T-cell (primary cell): ENCODE measurements around the gene MTREX. TPM values are rescaled to one million over a fixed set of nuclear protein-coding genes. Genes with fewer than 3 reads are reported as not detected.

Experiments
- ATAC-seq, 4 experiments: fragments of 200-7000 bp in 3 of 4; fragments of 150-1000 bp in 1 of 4; cut with Tn5 transposase; replicated peaks in 1 of 4; 1 replicate in 3 of 4; 2 replicates in 1 of 4; pipeline ENCODE4 v1.10.0; 2021; ENCODE audit warnings: moderate library complexity in 3 of 4, mild to moderate bottlenecking in 2 of 4, moderate number of reproducible peaks in 1 of 4
- CTCF ChIA-PET, 2 donors: fragments of 300-600 bp; sonication (Branson Sonifier 250); formaldehyde crosslinking; loops; one replicate each; lab custom pipeline; 2022; ENCODE audit warnings: antibody characterized with exemption in 2 of 2; lab: Charles Lee
- POLR2A ChIA-PET, 2 donors: fragments of 300-600 bp; sonication (Branson Sonifier 250); formaldehyde crosslinking; loops; one replicate each; lab custom pipeline; 2022; ENCODE audit warnings: antibody characterized with exemption in 2 of 2; lab: Charles Lee
- DNase-seq, 35 experiments: peaks; one replicate each; pipeline versions ENCODE4 v3.0.0 to v3.0.0-alpha.2; 2013 to 2023
- H3K27ac ChIP-seq: one replicate; pipeline ENCODE4 v1.5.1; 2013; ENCODE audit warnings: low read length
- H3K27me3 ChIP-seq, 2 experiments: replicated peaks in 1 of 2; 1 replicate in 1 of 2; 2 replicates in 1 of 2; pipeline versions ENCODE4 v1.6.1 to v1.7.0; 2013; ENCODE audit warnings: low read length in 1 of 2, mixed read lengths in 1 of 2; ENCODE audit not compliant: control insufficient read depth in 2 of 2, insufficient read depth in 2 of 2; ENCODE audit errors: extremely low read depth in 1 of 2
- H3K36me3 ChIP-seq, 2 donors: 1 replicate in 1 of 2; 2 replicates in 1 of 2; pipeline versions ENCODE4 v1.6.1 to v1.7.0; 2013; ENCODE audit warnings: low read length in 1 of 2; ENCODE audit not compliant: control insufficient read depth in 2 of 2, insufficient read depth in 1 of 2; ENCODE audit errors: extremely low read depth in 1 of 2
- H3K4me1 ChIP-seq, 2 experiments: 1 replicate in 1 of 2; 2 replicates in 1 of 2; pipeline versions ENCODE4 v1.6.1 to v1.7.0; 2013; ENCODE audit warnings: low read length in 2 of 2, mixed read lengths in 1 of 2; ENCODE audit not compliant: insufficient read depth in 2 of 2, control insufficient read depth in 1 of 2; ENCODE audit errors: extremely low read depth in 1 of 2
- H3K4me3 ChIP-seq, 2 donors: 1 replicate in 1 of 2; 2 replicates in 1 of 2; pipeline versions ENCODE4 v1.5.1 to v1.7.0; 2013; ENCODE audit warnings: mild to moderate bottlenecking in 2 of 2, low read length in 1 of 2, moderate library complexity in 1 of 2; ENCODE audit not compliant: control insufficient read depth in 1 of 2; ENCODE audit errors: extremely low read depth in 1 of 2
- H3K9me3 ChIP-seq: 2 replicates; pipeline ENCODE4 v1.7.0; 2013
- H3K27ac Mint-ChIP-seq, 2 donors: one replicate each; pipeline ENCODE4 v1.8.0; 2020 to 2021; ENCODE audit warnings: mild to moderate bottlenecking in 2 of 2, mixed read lengths in 2 of 2
- H3K27me3 Mint-ChIP-seq, 2 donors: one replicate each; pipeline ENCODE4 v1.8.0; 2021 to 2022; ENCODE audit warnings: mixed read lengths in 2 of 2
- H3K36me3 Mint-ChIP-seq: one replicate; pipeline ENCODE4 v1.8.0; 2021; ENCODE audit warnings: mixed read lengths
- H3K4me1 Mint-ChIP-seq, 3 donors: one replicate each; pipeline ENCODE4 v1.8.0; 2020 to 2022; ENCODE audit warnings: mixed read lengths in 3 of 3, mild to moderate bottlenecking in 1 of 3
- H3K4me3 Mint-ChIP-seq, 3 donors: one replicate each; pipeline ENCODE4 v1.8.0; 2020 to 2022; ENCODE audit warnings: mild to moderate bottlenecking in 3 of 3, mixed read lengths in 3 of 3, moderate library complexity in 3 of 3
- H3K9me3 Mint-ChIP-seq, 3 donors: one replicate each; pipeline ENCODE4 v1.8.0; 2020 to 2022; ENCODE audit warnings: mixed read lengths in 3 of 3
- WGBS: methylation state at CpG from one replicate; pipeline ENCODE4 v1.1.5; 2013; ENCODE audit warnings: missing lambda C conversion rate; ENCODE audit not compliant: insufficient coverage; 5-methylcytosine and 5-hydroxymethylcytosine counted together
- total RNA-seq, 35 experiments: library from RNA in 6 of 35; stranded (reverse) in 6 of 35; fragments of 120-200 nt in 1 of 35; gene quantifications; one replicate each; pipeline versions ENCODE4 v1.2.1 to v1.2.4 and lab custom pipeline; 2013 to 2026

The MTREX gene
- total RNA-seq, 5 donors from 2014 or later (not counting 1 experiment from before 2014, with no cell fraction given): 60.2 to 75.1 (median 62.0) TPM

GRCh38 chr5:55415071-55415470 is 107.3 kb downstream of the MTREX start:
- ATAC-seq: no peak
- Histone ChIP-seq H3K27ac (no peak overlapping the region), H3K4me1 (no peaks in the 10 kb centered on the region), H3K4me3 (no peak overlapping the region), H3K9me3 (no peaks in the 10 kb centered on the region), H3K27me3 (no peaks in the 10 kb centered on the region), H3K36me3 (peaks cover 0 to 34% of the 10 kb centered on the region in 2 donors)
- Mint-ChIP-seq H3K27me3 (no peaks in the 10 kb centered on the region), H3K36me3 (peaks cover 44% of the 10 kb centered on the region), H3K4me3 (no peak overlapping the region), H3K9me3 (no peaks in the 10 kb centered on the region), H3K27ac (no peak overlapping the region), H3K4me1 (peaks cover 10 to 22% (median 18%) of the 10 kb centered on the region in 3 donors)
- POLR2A ChIA-PET: no interaction called here
- DNase-seq: no peak
- CTCF ChIA-PET: interaction anchor here in 1 of 2 donors (0.7 to 2.0 kb wide), 2 partner anchors 10 to 199 kb away, joined by 3 to 6 read pairs; no protein-coding TSS in a partner anchor

- H3K9me3 ChIP-seq: no peaks in the 10 kb centered on the region
Measured at GRCh38 chr5:55416306-55416705, 108.5 kb downstream of the MTREX start.

GRCh38 chr5:55418994-55419968 is 111.5 kb downstream of the MTREX start:
- Mint-ChIP-seq H3K36me3 (peaks cover 54% of the 10 kb centered on the region), H3K4me1 (peaks cover 0 to 29% (median 18%) of the 10 kb centered on the region in 3 donors), H3K4me3 (no peak overlapping the region), H3K9me3 (no peaks in the 10 kb centered on the region), H3K27me3 (no peaks in the 10 kb centered on the region), H3K27ac (peak overlapping the region; percentile 19 to 52)
- POLR2A ChIA-PET: interaction anchor here in 1 of 2 donors (0.5 kb wide), 1 partner anchor 1907 kb away, joined by 3 read pairs; no protein-coding TSS in a partner anchor
- H3K4me1 ChIP-seq: peaks cover 0 to 2% of the 10 kb centered on the region in 2 experiments
- ATAC-seq (no peak), DNase-seq (no peak)
- no peak overlapping the region for H3K4me3 ChIP-seq
- no peaks in the 10 kb centered on the region for H3K27me3 ChIP-seq
- H3K36me3 ChIP-seq: peaks cover 10 to 51% of the 10 kb centered on the region in 2 donors
- no peak overlapping the region for H3K27ac ChIP-seq
- no peaks in the 10 kb centered on the region for H3K9me3 ChIP-seq
- CTCF ChIA-PET: interaction anchor here in 1 of 2 donors (0.6 kb wide), 1 partner anchor 373 kb away, joined by 3 read pairs; no protein-coding TSS in a partner anchor

More at GRCh38 chr5:55416306-55416705, 108.5 kb downstream of the MTREX start:
- POLR2A ChIA-PET: interaction anchor here in 1 of 2 donors (0.5 kb wide), 1 partner anchor 98 kb away, joined by 4 read pairs; no protein-coding TSS in a partner anchor
- H3K4me3 ChIP-seq: no peak overlapping the region
- no peak for DNase-seq
- H3K36me3 Mint-ChIP-seq: peaks cover 42% of the 10 kb centered on the region
- H3K27ac ChIP-seq: no peak overlapping the region
- no peaks in the 10 kb centered on the region for H3K27me3 ChIP-seq
- ATAC-seq: no peak
- H3K4me3 Mint-ChIP-seq: no peak overlapping the region
- no peak overlapping the region for H3K27ac Mint-ChIP-seq
- H3K9me3 Mint-ChIP-seq: no peaks in the 10 kb centered on the region
- peaks cover 0 to 2% of the 10 kb centered on the region in 2 experiments for H3K4me1 ChIP-seq
- no peaks in the 10 kb centered on the region for H3K27me3 Mint-ChIP-seq
- CTCF ChIA-PET: interaction anchor here (0.6 to 2.0 kb wide), 2 partner anchors 11 to 223 kb away, joined by 5 to 6 read pairs; no protein-coding TSS in a partner anchor
- H3K36me3 ChIP-seq: peaks cover 0 to 31% of the 10 kb centered on the region in 2 donors
- H3K4me1 Mint-ChIP-seq: peaks cover 10 to 30% (median 23%) of the 10 kb centered on the region in 3 donors

GRCh38 chr5:55421074-55421529 is 113.3 kb downstream of the MTREX start:
- peak in 1 of 4 experiments; percentile 65 for ATAC-seq
- H3K27me3 ChIP-seq: no peaks in the 10 kb centered on the region
- H3K27ac ChIP-seq: no peak overlapping the region
- H3K4me1 ChIP-seq: peaks cover 0 to 2% of the 10 kb centered on the region in 2 experiments
- Mint-ChIP-seq H3K27ac (peak overlapping the region; percentile 62 to 84), H3K36me3 (peaks cover 62% of the 10 kb centered on the region), H3K9me3 (no peaks in the 10 kb centered on the region), H3K4me3 (no peak overlapping the region), H3K4me1 (peaks cover 0 to 29% (median 18%) of the 10 kb centered on the region in 3 donors), H3K27me3 (no peaks in the 10 kb centered on the region)
- POLR2A ChIA-PET: no interaction called here
- no peak overlapping the region for H3K4me3 ChIP-seq
- CTCF ChIA-PET: no interaction called here
- H3K36me3 ChIP-seq: peaks cover 10 to 54% of the 10 kb centered on the region in 2 donors
- DNase-seq: peak in 1 of 35 experiments; percentile 25
- H3K9me3 ChIP-seq: no peaks in the 10 kb centered on the region
- WGBS: 10% methylated on average over 2 of the region's 4 CpGs

GRCh38 chr5:55426455-55426854 is 118.7 kb downstream of the MTREX start:
- H3K27me3 ChIP-seq: no peaks in the 10 kb centered on the region
- no peak overlapping the region for H3K27ac Mint-ChIP-seq
- H3K4me1 Mint-ChIP-seq: peaks cover 0 to 6% (median under 1%) of the 10 kb centered on the region in 3 donors
- H3K4me3 Mint-ChIP-seq: no peak overlapping the region
- peaks cover 0 to 28% (median 6%) of the 10 kb centered on the region in 3 donors for H3K9me3 Mint-ChIP-seq
- H3K4me1 ChIP-seq: no peaks in the 10 kb centered on the region
- ATAC-seq: no peak
- H3K4me3 ChIP-seq: no peak overlapping the region
- peaks cover 92% of the 10 kb centered on the region for H3K36me3 Mint-ChIP-seq
- H3K9me3 ChIP-seq: no peaks in the 10 kb centered on the region
- peaks cover 18 to 65% of the 10 kb centered on the region in 2 donors for H3K36me3 ChIP-seq
- CTCF ChIA-PET: no interaction called here
- H3K27me3 Mint-ChIP-seq: no peaks in the 10 kb centered on the region
- WGBS: 100% methylated on average over 3 of the region's 4 CpGs
- DNase-seq: no peak
- POLR2A ChIA-PET: no interaction called here
- H3K27ac ChIP-seq: no peak overlapping the region

GRCh38 chr5:55427157-55427556 is 119.4 kb downstream of the MTREX start:
- ChIA-PET CTCF (interaction anchor here in 1 of 2 donors (0.7 kb wide), 1 partner anchor 19 kb away, joined by 4 read pairs; no protein-coding TSS in a partner anchor), POLR2A (interaction anchor here in 1 of 2 donors (0.6 to 0.9 kb wide), 2 partner anchors 68 to 631 kb away, joined by 4 to 6 read pairs; no protein-coding TSS in a partner anchor)
- WGBS: 83% methylated on average over 1 of the region's 1 CpG
- H3K4me3 ChIP-seq: no peak overlapping the region
- H3K4me1 Mint-ChIP-seq: peaks cover 0 to 2% (median 0%) of the 10 kb centered on the region in 3 donors
- no peak overlapping the region for H3K4me3 Mint-ChIP-seq
- DNase-seq: no peak
- peaks cover 18 to 60% of the 10 kb centered on the region in 2 donors for H3K36me3 ChIP-seq
- H3K4me1 ChIP-seq: no peaks in the 10 kb centered on the region
- H3K9me3 Mint-ChIP-seq: peaks cover under 1 to 32% (median 9%) of the 10 kb centered on the region in 3 donors
- no peaks in the 10 kb centered on the region for H3K27me3 ChIP-seq
- peaks cover 91% of the 10 kb centered on the region for H3K36me3 Mint-ChIP-seq
- no peak overlapping the region for H3K27ac ChIP-seq
- no peaks in the 10 kb centered on the region for H3K9me3 ChIP-seq
- no peaks in the 10 kb centered on the region for H3K27me3 Mint-ChIP-seq
- ATAC-seq: no peak
- H3K27ac Mint-ChIP-seq: no peak overlapping the region
